ENCODE data around the gene P2RX6. TPM values are rescaled to one million over a fixed set of nuclear protein-coding genes. Genes with fewer than 3 reads are reported as not detected.
A peak's percentile ranks its signal among the peaks of the same experiment; 100 is the strongest.

Gene P2RX6
- total and polyA plus RNA-seq, 8 donors = 0.20 to 2.4 (median 1.8) TPM

DNA sequence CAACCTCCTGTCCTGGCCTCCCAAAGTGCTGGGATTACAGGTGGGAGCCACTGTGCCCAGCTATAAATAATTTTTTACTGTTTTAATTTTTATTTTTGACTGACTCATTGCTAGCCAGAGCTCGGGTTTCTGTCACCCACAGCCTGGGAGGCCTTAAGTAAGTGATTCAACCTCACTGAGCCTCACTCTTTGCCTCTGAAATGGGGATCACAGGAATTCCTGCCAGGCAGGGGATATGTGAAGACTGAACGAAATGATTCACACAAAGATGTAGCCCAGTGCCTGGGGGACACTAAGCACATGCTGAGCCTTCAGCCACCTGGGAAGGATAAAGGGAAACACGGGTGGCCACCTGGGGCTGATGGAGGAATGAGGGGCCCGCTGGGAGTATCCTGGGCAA, 27.0 kb downstream of the P2RX6 start:
- TF ChIP-seq, protein P1, sequence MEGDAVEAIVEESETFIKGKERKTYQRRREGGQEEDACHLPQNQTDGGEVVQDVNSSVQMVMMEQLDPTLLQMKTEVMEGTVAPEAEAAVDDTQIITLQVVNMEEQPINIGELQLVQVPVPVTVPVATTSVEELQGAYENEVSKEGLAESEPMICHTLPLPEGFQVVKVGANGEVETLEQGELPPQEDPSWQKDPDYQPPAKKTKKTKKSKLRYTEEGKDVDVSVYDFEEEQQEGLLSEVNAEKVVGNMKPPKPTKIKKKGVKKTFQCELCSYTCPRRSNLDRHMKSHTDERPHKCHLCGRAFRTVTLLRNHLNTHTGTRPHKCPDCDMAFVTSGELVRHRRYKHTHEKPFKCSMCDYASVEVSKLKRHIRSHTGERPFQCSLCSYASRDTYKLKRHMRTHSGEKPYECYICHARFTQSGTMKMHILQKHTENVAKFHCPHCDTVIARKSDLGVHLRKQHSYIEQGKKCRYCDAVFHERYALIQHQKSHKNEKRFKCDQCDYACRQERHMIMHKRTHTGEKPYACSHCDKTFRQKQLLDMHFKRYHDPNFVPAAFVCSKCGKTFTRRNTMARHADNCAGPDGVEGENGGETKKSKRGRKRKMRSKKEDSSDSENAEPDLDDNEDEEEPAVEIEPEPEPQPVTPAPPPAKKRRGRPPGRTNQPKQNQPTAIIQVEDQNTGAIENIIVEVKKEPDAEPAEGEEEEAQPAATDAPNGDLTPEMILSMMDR (IDR thresholded peaks at IDR 0.05) = no peak
- ATAC-seq (no peak), DNase-seq (no peak)
- Histone ChIP-seq H3K4me1 (peaks cover 7 to 13% of the 10 kb centered on the region in 2 donors), H3K27me3 (peaks cover 0 to 34% of the 10 kb centered on the region in 2 donors), H3K9me3 (no peaks in the 10 kb centered on the region), H3K27ac (no peak overlapping the region), H3K36me3 (no peaks in the 10 kb centered on the region), H3K4me3 (no peak overlapping the region)
- intact Hi-C loops (cut with DNase I) = no loop called here

DNA sequence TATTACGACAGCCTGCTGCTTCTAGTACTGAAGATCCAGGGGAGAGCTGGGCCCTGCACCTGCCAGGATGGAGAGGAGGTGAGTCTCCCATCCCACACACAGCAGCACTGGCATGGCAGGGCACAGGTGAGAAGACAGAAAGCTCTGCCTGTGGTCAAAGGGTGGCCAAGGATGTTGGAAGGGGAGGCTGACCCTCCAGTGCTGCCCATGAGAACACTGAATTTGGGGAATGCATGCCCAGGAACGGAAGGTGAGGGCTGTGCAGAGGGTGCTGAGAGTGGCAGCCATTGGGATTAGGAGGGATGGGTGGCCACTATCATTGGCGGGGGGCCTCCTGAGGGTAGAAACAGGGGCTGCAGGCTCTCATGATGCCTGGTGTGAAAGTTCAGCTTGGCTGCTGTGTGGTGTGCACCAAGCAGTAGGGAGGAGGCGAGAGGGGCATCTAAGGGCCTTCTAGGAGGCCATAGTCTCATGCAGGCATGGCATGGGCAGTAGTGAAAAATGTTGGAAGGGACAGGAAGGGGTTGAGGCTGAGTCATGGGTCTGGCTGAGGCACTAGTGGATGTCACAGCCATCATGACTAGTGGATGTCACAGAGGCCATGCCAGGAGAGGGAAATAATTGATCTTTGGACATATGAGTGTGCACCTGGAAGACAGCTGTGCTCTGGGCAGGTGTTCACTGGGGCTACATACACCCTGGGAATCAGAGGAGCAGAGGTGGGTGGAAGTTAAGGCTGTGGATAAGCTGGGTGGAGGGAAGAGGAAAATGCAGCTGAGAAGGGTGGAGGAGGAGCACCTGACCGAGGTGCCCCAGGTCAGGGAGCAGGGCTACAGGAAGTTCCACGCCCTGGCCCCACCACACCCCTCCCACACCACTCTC, 28.3 kb downstream of the P2RX6 start:
- Histone ChIP-seq H3K4me1 (peaks cover 7 to 13% of the 10 kb centered on the region in 2 donors), H3K36me3 (no peaks in the 10 kb centered on the region), H3K27me3 (peaks cover 0 to 34% of the 10 kb centered on the region in 2 donors), H3K4me3 (no peak overlapping the region), H3K27ac (no peak overlapping the region), H3K9me3 (no peaks in the 10 kb centered on the region)
- intact Hi-C loops (cut with DNase I) = no loop called here
- ATAC-seq = no peak
- TF ChIP-seq, protein P1 (IDR thresholded peaks at IDR 0.05) = no peak
- DNase-seq = peak in 1 of 4 donors; percentile 20

DNA sequence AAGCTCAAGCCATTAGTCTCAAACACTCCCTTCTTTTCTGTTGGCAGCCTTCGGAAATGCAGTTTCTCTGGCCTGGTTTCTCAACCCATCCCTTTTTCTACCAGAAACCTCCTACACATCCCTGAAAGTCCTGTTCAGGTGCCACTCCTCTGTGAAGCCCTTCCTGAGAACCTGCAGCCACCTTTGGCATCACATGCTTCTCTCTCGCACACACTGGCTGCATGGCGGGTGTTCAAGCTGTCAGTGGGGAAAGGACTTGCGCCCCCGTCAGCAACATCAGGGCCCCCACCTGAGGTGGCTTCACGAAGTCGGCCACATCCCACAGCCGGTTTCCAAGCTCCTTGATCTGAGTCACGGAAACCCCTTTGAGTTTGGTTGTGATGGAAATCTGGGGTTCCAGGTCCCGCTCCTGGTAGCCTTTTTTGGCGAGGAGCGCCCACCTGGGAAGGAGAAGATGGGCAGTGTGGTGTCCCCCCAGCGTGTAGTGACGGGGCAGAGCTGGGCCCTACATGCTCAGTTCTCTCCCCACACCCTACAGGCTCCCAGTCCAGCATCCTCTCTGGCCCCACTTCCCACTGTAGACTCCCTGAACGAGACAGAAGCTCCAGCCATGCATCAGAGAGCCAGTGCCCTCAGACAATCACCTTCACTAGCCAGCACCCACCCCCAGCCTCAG, 29.0 kb downstream of the P2RX6 start:
- no peaks in the 10 kb centered on the region for H3K9me3 ChIP-seq
- ATAC-seq = no peak
- intact Hi-C loops (cut with DNase I) = no loop called here
- TF ChIP-seq, protein P1 (IDR thresholded peaks at IDR 0.05) = no peak
- peaks cover 7 to 13% of the 10 kb centered on the region in 2 donors for H3K4me1 ChIP-seq
- H3K27me3 ChIP-seq = peaks cover 0 to 34% of the 10 kb centered on the region in 2 donors
- no peaks in the 10 kb centered on the region for H3K36me3 ChIP-seq
- peak in 1 of 4 donors; percentile 25 for DNase-seq
- no peak overlapping the region for H3K27ac ChIP-seq
- no peak overlapping the region for H3K4me3 ChIP-seq

DNA sequence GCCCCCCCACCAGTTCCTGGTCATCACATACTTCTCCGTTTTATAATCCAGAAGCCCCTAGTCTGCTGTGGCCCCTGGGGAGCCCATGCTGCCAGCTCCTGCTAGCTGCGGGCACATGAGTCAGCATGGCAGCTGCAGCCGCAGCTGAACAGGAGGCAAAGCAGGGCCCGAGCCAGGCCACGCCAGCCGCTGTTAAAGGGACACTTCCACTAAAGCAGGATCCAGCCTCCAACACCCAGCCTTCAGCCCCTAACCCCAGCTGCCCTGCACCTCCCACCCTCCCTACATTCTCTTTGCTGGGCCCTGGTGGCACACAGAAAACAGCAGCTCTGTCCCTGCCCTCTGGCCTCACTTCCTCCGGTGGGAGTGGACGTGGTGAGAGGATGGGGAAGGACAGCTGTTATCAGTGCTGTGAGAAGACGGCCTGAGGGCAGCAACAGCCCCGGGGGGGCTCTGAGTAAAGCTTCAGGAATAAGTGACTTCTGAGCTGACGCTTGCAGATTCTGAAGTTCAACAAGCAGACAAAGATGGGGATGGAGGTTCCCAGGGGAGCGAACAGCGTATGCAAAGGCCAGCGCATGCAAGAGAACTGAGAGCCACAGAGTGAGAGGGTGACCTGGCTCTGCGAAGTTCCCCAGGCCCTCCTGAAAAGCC, 30.1 kb downstream of the P2RX6 start:
- peak in 1 of 4 donors; percentile 51 for DNase-seq
- peak overlapping the region in 1 of 2 donors; percentile 23 for H3K27ac ChIP-seq
- peak; percentile 17 for ATAC-seq

More for the DNA sequence above, 30.1 kb downstream of the P2RX6 start:
- peak overlapping the region; percentile 13 to 31 for H3K4me3 ChIP-seq
- no peaks in the 10 kb centered on the region for H3K9me3 ChIP-seq
- intact Hi-C loops (cut with DNase I) = no loop called here
- no peaks in the 10 kb centered on the region for H3K36me3 ChIP-seq
- H3K4me1 ChIP-seq = peaks cover 7 to 13% of the 10 kb centered on the region in 2 donors
- TF ChIP-seq, protein P1 (IDR thresholded peaks at IDR 0.05) = no peak
- peaks cover 0 to 34% of the 10 kb centered on the region in 2 donors for H3K27me3 ChIP-seq

Data from left lung (tissue), 10 donors.